Gastrocnemius medialis (tissue), 4 donors: ENCODE measurements around the gene OR13C9.

Source experiments
- POLR2A ChIP-seq, 2 donors: fragments of 450-650 bp; IDR thresholded peaks; one replicate each; pipeline ENCODE4 v1.6.1; 2017; ENCODE audit warnings: antibody characterized with exemption in 2 of 2, mild to moderate bottlenecking in 2 of 2, moderate library complexity in 2 of 2
- TF ChIP-seq, protein P1 (sequence below), 5 experiments: fragments of 450-650 bp in 3 of 5; fragments of 200-600 bp in 2 of 5; sonication (generic) in 2 of 5; IDR thresholded peaks in 4 of 5; conservative IDR thresholded peaks in 1 of 5; 1 replicate in 4 of 5; 2 replicates in 1 of 5; pipeline ENCODE4 v1.5.1; 2016 to 2019; ENCODE audit warnings: antibody characterized with exemption in 5 of 5, mild to moderate bottlenecking in 3 of 5, moderate library complexity in 3 of 5

DNA sequence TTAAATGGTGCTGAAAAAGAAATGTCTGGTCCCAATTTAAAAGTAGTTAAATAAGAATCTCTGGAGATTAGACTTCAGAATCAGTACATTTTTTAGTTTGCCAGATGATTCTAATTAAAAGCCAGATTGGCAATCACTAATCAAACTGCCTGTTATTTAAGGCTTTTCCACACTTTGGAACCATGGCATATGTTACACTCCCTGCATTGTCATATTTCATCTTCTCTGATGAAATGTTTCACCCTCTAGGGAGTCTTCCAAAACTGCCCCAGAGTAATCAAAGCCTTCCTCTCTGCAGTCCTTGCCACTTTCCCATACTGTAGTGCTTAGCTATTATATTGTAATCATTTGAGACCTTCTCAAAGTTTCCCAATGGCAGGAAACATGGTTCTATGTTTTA lies 17.5 kb upstream of the OR13C9 start:
- TF ChIP-seq POLR2A (IDR thresholded peaks at IDR 0.05): no peak
- TF ChIP-seq, protein P1, sequence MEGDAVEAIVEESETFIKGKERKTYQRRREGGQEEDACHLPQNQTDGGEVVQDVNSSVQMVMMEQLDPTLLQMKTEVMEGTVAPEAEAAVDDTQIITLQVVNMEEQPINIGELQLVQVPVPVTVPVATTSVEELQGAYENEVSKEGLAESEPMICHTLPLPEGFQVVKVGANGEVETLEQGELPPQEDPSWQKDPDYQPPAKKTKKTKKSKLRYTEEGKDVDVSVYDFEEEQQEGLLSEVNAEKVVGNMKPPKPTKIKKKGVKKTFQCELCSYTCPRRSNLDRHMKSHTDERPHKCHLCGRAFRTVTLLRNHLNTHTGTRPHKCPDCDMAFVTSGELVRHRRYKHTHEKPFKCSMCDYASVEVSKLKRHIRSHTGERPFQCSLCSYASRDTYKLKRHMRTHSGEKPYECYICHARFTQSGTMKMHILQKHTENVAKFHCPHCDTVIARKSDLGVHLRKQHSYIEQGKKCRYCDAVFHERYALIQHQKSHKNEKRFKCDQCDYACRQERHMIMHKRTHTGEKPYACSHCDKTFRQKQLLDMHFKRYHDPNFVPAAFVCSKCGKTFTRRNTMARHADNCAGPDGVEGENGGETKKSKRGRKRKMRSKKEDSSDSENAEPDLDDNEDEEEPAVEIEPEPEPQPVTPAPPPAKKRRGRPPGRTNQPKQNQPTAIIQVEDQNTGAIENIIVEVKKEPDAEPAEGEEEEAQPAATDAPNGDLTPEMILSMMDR (IDR thresholded peaks at IDR 0.05 in 4 of 5, conservative IDR thresholded peaks at IDR 0.05 in 1 of 5): no peak
